GM18861 (cell line): ENCODE measurements around the gene DHRS7.

Source experiments
- ATAC-seq: cut with Tn5 transposase; IDR thresholded peaks from one replicate; pipeline ENCODE4 v1.9.1; 2021; ENCODE audit not compliant: unreplicated experiment

Gene DHRS7

GRCh38 chr14:60184905-60185555 lies 19.8 kb upstream of the DHRS7 start:
- no peak for ATAC-seq

GRCh38 chr14:60184146-60184904 lies 19.1 kb upstream of the DHRS7 start:
- ATAC-seq: peak; percentile 37

- peak; percentile 27 for ATAC-seq
Measured at GRCh38 chr14:60183741-60184140, 18.5 kb upstream of the DHRS7 start.

GRCh38 chr14:60183138-60183537 lies 17.9 kb upstream of the DHRS7 start:
- ATAC-seq: no peak

- no peak for ATAC-seq
Measured at GRCh38 chr14:60179431-60179869, 14.3 kb upstream of the DHRS7 start.

GRCh38 chr14:60178820-60179219 lies 13.6 kb upstream of the DHRS7 start:
- no peak for ATAC-seq

- ATAC-seq: no peak
Measured at GRCh38 chr14:60178164-60178563, 13.0 kb upstream of the DHRS7 start.

GRCh38 chr14:60175255-60175902 lies 10.2 kb upstream of the DHRS7 start:
- no peak for ATAC-seq

GRCh38 chr14:60174352-60175254 lies 9.4 kb upstream of the DHRS7 start:
- ATAC-seq: no peak

- ATAC-seq: no peak
Measured at GRCh38 chr14:60171690-60172089, 6.5 kb upstream of the DHRS7 start.

- ATAC-seq: no peak
Measured at GRCh38 chr14:60170948-60171347, 5.8 kb upstream of the DHRS7 start.

- no peak for ATAC-seq
Measured at GRCh38 chr14:60169722-60170121, 4.5 kb upstream of the DHRS7 start.

- ATAC-seq: no peak
Measured at GRCh38 chr14:60166142-60166541, 944 bp upstream of the DHRS7 start.

- ATAC-seq: peak; percentile 7
Measured at GRCh38 chr14:60165547-60165876, 314 bp upstream of the DHRS7 start.

- no peak for ATAC-seq
Measured at GRCh38 chr14:60164404-60164711, 840 bp downstream of the DHRS7 start.

GRCh38 chr14:60163693-60164092 lies 1.5 kb downstream of the DHRS7 start:
- no peak for ATAC-seq

GRCh38 chr14:60161196-60162107 lies 3.7 kb downstream of the DHRS7 start:
- ATAC-seq: no peak

GRCh38 chr14:60160422-60160821 lies 4.8 kb downstream of the DHRS7 start:
- no peak for ATAC-seq

GRCh38 chr14:60154671-60155070 lies 10.5 kb downstream of the DHRS7 start:
- ATAC-seq: no peak

- no peak for ATAC-seq
Measured at GRCh38 chr14:60153991-60154390, 11.2 kb downstream of the DHRS7 start.
